ENCODE results near the gene C19orf33. TPM values are rescaled to one million over a fixed set of nuclear protein-coding genes. Genes with fewer than 3 reads are reported as not detected.

C19orf33 gene
- total and polyA plus RNA-seq, 12 donors: 0.88 to 46.2 (median 3.2) TPM; not detected in 3

DNA sequence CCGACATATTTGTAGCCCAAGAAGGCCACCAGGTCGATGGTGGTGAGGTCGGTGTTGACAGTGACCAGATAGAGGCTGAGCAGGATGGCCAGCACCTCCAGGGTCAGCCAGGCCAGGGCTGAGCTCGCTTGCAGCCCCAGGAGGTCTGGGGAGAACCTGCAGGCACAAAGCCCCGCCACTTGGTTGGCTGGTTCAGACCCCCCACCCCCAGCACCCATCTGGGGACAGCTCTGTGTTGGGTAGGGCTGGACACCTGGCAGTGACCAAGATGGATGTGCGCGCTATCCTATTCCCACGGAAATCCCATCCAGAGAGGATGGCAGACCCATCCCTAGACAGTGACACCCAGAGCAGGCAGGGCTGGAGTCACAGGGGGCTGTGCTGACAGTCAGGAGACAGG, 3.5 kb downstream of the C19orf33 start:
- 63 to 91% (median 80%) methylated on average over 1 to 8 of the region's 8 CpGs for WGBS, 4 donors
- no peak overlapping the region for H3K4me3 ChIP-seq
- no peaks in the 10 kb centered on the region for H3K27me3 ChIP-seq
- TF ChIP-seq CTCF (IDR thresholded peaks at IDR 0.05): no peak
- intact Hi-C loops (cut with DNase I): no loop called here
- no peaks in the 10 kb centered on the region for H3K9me3 ChIP-seq (replicated peaks in 1 of 3)
- H3K36me3 ChIP-seq (replicated peaks in 1 of 2): peaks cover 0 to 18% of the 10 kb centered on the region in 2 donors
- no peak overlapping the region for H3K27ac ChIP-seq
- no peak for DNase-seq
- no peaks in the 10 kb centered on the region for H3K4me1 ChIP-seq (replicated peaks in 1 of 2)

GRCh38 chr19:38308006-38308766, 4.1 kb downstream of the C19orf33 start:
- Histone ChIP-seq H3K4me1 (replicated peaks in 1 of 2) (no peaks in the 10 kb centered on the region), H3K27me3 (no peaks in the 10 kb centered on the region), H3K4me3 (no peak overlapping the region), H3K27ac (no peak overlapping the region), H3K36me3 (replicated peaks in 1 of 2) (peaks cover 0 to 18% of the 10 kb centered on the region in 2 donors), H3K9me3 (replicated peaks in 1 of 3) (no peaks in the 10 kb centered on the region)
- TF ChIP-seq CTCF (IDR thresholded peaks at IDR 0.05): no peak
- TF ChIP-seq POLR2A (IDR thresholded peaks at IDR 0.05): no peak
- no peak for DNase-seq
- intact Hi-C loops (cut with DNase I): no loop called here
- WGBS, 4 donors: 87 to 91% (median 90%) methylated on average over 11 to 12 of the region's 12 CpGs

DNA sequence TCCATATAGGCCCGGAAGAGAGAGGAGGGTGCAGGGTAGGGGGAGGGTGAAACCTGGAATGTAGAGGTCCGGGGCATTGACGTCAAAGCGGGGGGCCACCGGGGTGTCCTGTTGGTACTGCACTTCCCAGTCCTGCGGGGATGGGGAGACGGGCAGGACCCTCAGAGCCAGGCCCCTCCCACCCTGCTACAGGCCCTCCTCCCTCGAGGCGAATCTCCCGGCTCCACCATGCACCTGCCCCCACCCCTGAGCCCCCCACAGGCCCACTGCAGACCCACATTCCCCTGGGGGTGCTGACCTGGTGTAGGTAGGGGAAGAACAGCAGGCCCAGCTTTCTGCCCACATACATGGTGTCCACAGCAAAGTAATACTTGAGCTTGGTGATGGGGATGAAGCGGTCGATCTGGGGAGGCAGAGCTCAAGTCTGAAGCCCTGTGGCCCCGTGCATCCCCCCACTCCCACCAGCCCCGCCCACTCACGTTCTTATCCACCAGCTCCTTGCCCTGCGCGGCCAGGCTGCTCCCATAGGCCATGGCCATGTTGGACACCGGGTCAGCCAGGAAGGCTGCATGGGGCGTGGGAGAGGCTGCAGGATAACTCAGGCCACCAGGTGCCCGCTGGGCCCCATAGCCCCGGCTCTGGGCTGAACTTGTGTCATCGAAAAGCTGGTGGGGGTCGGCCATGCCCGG, 5.0 kb downstream of the C19orf33 start:
- 90 to 95% (median 93%) methylated on average over 8 to 24 of the region's 24 CpGs for WGBS, 4 donors
- H3K9me3 ChIP-seq (replicated peaks in 1 of 3): no peaks in the 10 kb centered on the region
- H3K36me3 ChIP-seq (replicated peaks in 1 of 2): peaks cover 0 to 18% of the 10 kb centered on the region in 2 donors
- intact Hi-C loops (cut with DNase I): no loop called here
- DNase-seq: no peak
- H3K27ac ChIP-seq: no peak overlapping the region
- H3K4me3 ChIP-seq: no peak overlapping the region
- H3K4me1 ChIP-seq (replicated peaks in 1 of 2): no peaks in the 10 kb centered on the region
- no peak for TF ChIP-seq POLR2A (IDR thresholded peaks at IDR 0.05)
- no peak for TF ChIP-seq CTCF (IDR thresholded peaks at IDR 0.05)
- H3K27me3 ChIP-seq: no peaks in the 10 kb centered on the region

- no peak for DNase-seq
- Histone ChIP-seq H3K27me3 (no peaks in the 10 kb centered on the region), H3K27ac (no peak overlapping the region), H3K4me1 (replicated peaks in 1 of 2) (peaks cover 0 to under 1% of the 10 kb centered on the region in 2 donors), H3K4me3 (no peak overlapping the region), H3K9me3 (replicated peaks in 1 of 3) (no peaks in the 10 kb centered on the region), H3K36me3 (replicated peaks in 1 of 2) (peaks cover 0 to 18% of the 10 kb centered on the region in 2 donors)
- TF ChIP-seq CTCF (IDR thresholded peaks at IDR 0.05) (no peak), POLR2A (IDR thresholded peaks at IDR 0.05) (no peak)
- 86 to 98% (median 95%) methylated on average over 2 to 3 of the region's 3 CpGs for whole genome bisulfite sequencing, 4 donors
- intact Hi-C loops (cut with DNase I): no loop called here
These were observed 5.7 kb downstream of the C19orf33 start for GRCh38 chr19:38309615-38310278.

All from adrenal gland (tissue), 12 donors.